H1 (cell line): ENCODE results near the gene HMCN2. TPM values are rescaled to one million over a fixed set of nuclear protein-coding genes. Genes with fewer than 3 reads are reported as not detected.
A peak's percentile ranks its signal among the peaks of the same experiment; 100 is the strongest.

Experiments used
- CTCF ChIA-PET: fragments of 300-600 bp; sonication (Branson Sonifier 250); formaldehyde crosslinking; loops from one replicate; lab custom pipeline; 2021; ENCODE audit not compliant: partially characterized antibody; lab: Charles Lee
- POLR2A ChIA-PET: fragments of 300-600 bp; sonication (Branson Sonifier 250); formaldehyde crosslinking; loops from one replicate; lab custom pipeline; 2021; ENCODE audit warnings: inconsistent platforms; ENCODE audit not compliant: partially characterized antibody; lab: Charles Lee
- DNase-seq, 2 experiments: peaks; one replicate each; pipeline versions ENCODE4 v3.0.0 to v3.0.0-alpha.2; 2010 to 2022; ENCODE audit warnings: low spot score in 2 of 2, low read depth in 1 of 2, mixed read lengths in 1 of 2
- FAIRE-seq: peaks from 2 replicates; lab custom pipeline; 2011; peaks lifted over from hg19 to GRCh38; lab: Jason Lieb, UNC
- H2AFZ ChIP-seq: 2 replicates; pipeline ENCODE4 v1.8.1; 2012; ENCODE audit warnings: low read length, inconsistent platforms
- H2AK5ac ChIP-seq: 2 replicates; pipeline ENCODE4 v1.6.1; 2013; ENCODE audit warnings: low read depth, low read length
- H2BK120ac ChIP-seq: replicated peaks from 2 replicates; pipeline ENCODE3; 2013; ENCODE audit warnings: low read depth, low read length, inconsistent platforms
- H2BK12ac ChIP-seq: 2 replicates; pipeline ENCODE4 v1.6.1; 2013; ENCODE audit warnings: low read depth, low read length
- H2BK15ac ChIP-seq: 2 replicates; pipeline ENCODE4 v1.6.1; 2013; ENCODE audit warnings: low read length
- H2BK20ac ChIP-seq: 2 replicates; pipeline ENCODE4 v1.6.1; 2013; ENCODE audit warnings: low read length
- H2BK5ac ChIP-seq: 2 replicates; pipeline ENCODE4 v1.6.1; 2013; ENCODE audit warnings: low read depth, low read length
- H3K14ac ChIP-seq: 2 replicates; pipeline ENCODE4 v1.6.1; 2013; ENCODE audit warnings: inconsistent platforms; ENCODE audit not compliant: insufficient read length
- H3K18ac ChIP-seq: 2 replicates; pipeline ENCODE4 v1.6.1; 2013; ENCODE audit warnings: low read length; ENCODE audit errors: extremely low read depth
- H3K23ac ChIP-seq: 2 replicates; pipeline ENCODE4 v1.6.1; 2013; ENCODE audit warnings: inconsistent platforms; ENCODE audit not compliant: insufficient read length
- H3K23me2 ChIP-seq: 2 replicates; pipeline ENCODE4 v1.6.1; 2013; ENCODE audit warnings: low read depth, low read length
- H3K27ac ChIP-seq: 2 replicates; pipeline ENCODE4 v1.6.1; 2011; ENCODE audit warnings: low read depth, low read length, inconsistent platforms
- H3K27me3 ChIP-seq, 4 experiments: replicated peaks in 1 of 4; 1 replicate in 1 of 4; 2 replicates in 3 of 4; pipeline versions ENCODE4 v1.6.1 to v1.8.1; 2011 to 2013; ENCODE audit warnings: low read length in 3 of 4, mild to moderate bottlenecking in 3 of 4, inconsistent platforms in 2 of 4, mixed read lengths in 2 of 4, moderate library complexity in 1 of 4; ENCODE audit not compliant: control insufficient read depth in 3 of 4, insufficient read depth in 3 of 4; ENCODE audit errors: extremely low read depth in 1 of 4
- H3K36me3 ChIP-seq, 4 experiments: 2 replicates each; pipeline versions ENCODE4 v1.6.1 to v1.8.1; 2011 to 2013; ENCODE audit warnings: mild to moderate bottlenecking in 4 of 4, low read length in 3 of 4, moderate library complexity in 2 of 4, control low read depth in 1 of 4, inconsistent platforms in 1 of 4; ENCODE audit not compliant: insufficient read depth in 4 of 4, control insufficient read depth in 2 of 4
- H3K4ac ChIP-seq: replicated peaks from 2 replicates; pipeline ENCODE3; 2013; ENCODE audit warnings: low read length, low read depth, mixed read lengths, inconsistent platforms; ENCODE audit not compliant: insufficient read length
- H3K4me1 ChIP-seq, 4 experiments: replicated peaks in 1 of 4; 1 replicate in 1 of 4; 2 replicates in 3 of 4; pipeline versions ENCODE4 v1.6.1 to v1.8.1; 2011 to 2013; ENCODE audit warnings: low read length in 3 of 4, inconsistent platforms in 2 of 4, mixed read lengths in 1 of 4; ENCODE audit not compliant: insufficient read depth in 4 of 4, control insufficient read depth in 3 of 4
- H3K4me2 ChIP-seq, 2 experiments: 2 replicates each; pipeline versions ENCODE4 v1.6.1 to v1.8.1; 2011 to 2013; ENCODE audit warnings: low read depth in 2 of 2, low read length in 2 of 2, control low read depth in 1 of 2, inconsistent platforms in 1 of 2, mild to moderate bottlenecking in 1 of 2; ENCODE audit not compliant: insufficient read depth in 1 of 2
- H3K4me3 ChIP-seq, 4 experiments: fragments of 200-600, 300-600 bp in 1 of 4; sonication (generic), shearing (Covaris generic), sonication (Bioruptor Twin) in 1 of 4; 2 replicates each; pipeline versions ENCODE4 v1.5.1 to v1.8.1; 2011 to 2016; ENCODE audit warnings: low read length in 4 of 4, low read depth in 3 of 4, control low read depth in 2 of 4, inconsistent platforms in 2 of 4, mild to moderate bottlenecking in 2 of 4, mixed read lengths in 1 of 4, moderate library complexity in 1 of 4; ENCODE audit not compliant: insufficient read depth in 2 of 4; ENCODE audit errors: extremely low read depth in 1 of 4
- H3K56ac ChIP-seq: replicated peaks from 2 replicates; pipeline ENCODE3; 2013; ENCODE audit warnings: low read depth, mild to moderate bottlenecking, mixed read lengths, low read length, inconsistent platforms; ENCODE audit not compliant: insufficient read length
- H3K79me1 ChIP-seq: 2 replicates; pipeline ENCODE4 v1.6.1; 2013; ENCODE audit warnings: low read depth, low read length, control low read depth
- H3K79me2 ChIP-seq, 2 experiments: 2 replicates each; pipeline versions ENCODE4 v1.6.1 to v1.8.1; 2012 to 2013; ENCODE audit warnings: low read length in 2 of 2, mild to moderate bottlenecking in 2 of 2, inconsistent platforms in 1 of 2; ENCODE audit not compliant: insufficient read depth in 2 of 2, control insufficient read depth in 1 of 2
- H3K9ac ChIP-seq, 4 experiments: replicated peaks in 1 of 4; 1 replicate in 1 of 4; 2 replicates in 3 of 4; pipeline versions ENCODE4 v1.6.1 to v1.8.1; 2011 to 2013; ENCODE audit warnings: low read depth in 3 of 4, low read length in 3 of 4, control low read depth in 2 of 4, mild to moderate bottlenecking in 2 of 4, moderate library complexity in 2 of 4, inconsistent platforms in 1 of 4; ENCODE audit errors: extremely low read depth in 1 of 4
- H3K9me3 ChIP-seq, 2 experiments: 2 replicates each; pipeline versions ENCODE4 v1.6.1 to v1.8.1; 2012 to 2013; ENCODE audit warnings: mild to moderate bottlenecking in 2 of 2, moderate library complexity in 2 of 2, control low read depth in 1 of 2, inconsistent platforms in 1 of 2, low read depth in 1 of 2, low read length in 1 of 2, mixed read lengths in 1 of 2; ENCODE audit not compliant: insufficient read depth in 2 of 2
- H4K20me1 ChIP-seq, 2 experiments: replicated peaks in 1 of 2; 2 replicates each; pipeline versions ENCODE3 to v1.8.1; 2011 to 2013; ENCODE audit warnings: inconsistent platforms in 2 of 2, low read length in 2 of 2, mild to moderate bottlenecking in 1 of 2; ENCODE audit not compliant: insufficient read depth in 2 of 2, control insufficient read depth in 1 of 2
- H4K5ac ChIP-seq: 2 replicates; pipeline ENCODE4 v1.6.1; 2013; ENCODE audit warnings: low read length, low read depth, mixed read lengths, inconsistent platforms; ENCODE audit not compliant: insufficient read length
- H4K8ac ChIP-seq: 2 replicates; pipeline ENCODE4 v1.8.0; 2013; ENCODE audit warnings: mild to moderate bottlenecking, moderate library complexity, low read length, inconsistent platforms; ENCODE audit not compliant: insufficient read depth; ENCODE audit errors: extremely low read depth
- H4K91ac ChIP-seq: replicated peaks from 2 replicates; pipeline ENCODE3; 2013; ENCODE audit warnings: low read length, mixed read lengths, inconsistent platforms; ENCODE audit not compliant: insufficient read length
- ASH2L ChIP-seq: fragments of 200-600, 300-600 bp; sonication (generic); IDR thresholded peaks from one replicate; pipeline ENCODE4 v1.7.1; 2017; ENCODE audit warnings: low read length
- BRCA1 ChIP-seq: IDR thresholded peaks from 2 replicates; pipeline ENCODE4 v1.6.1; 2012; ENCODE audit warnings: low read depth, low read length, improper control_type of control experiment
- CTCF ChIP-seq, 3 experiments: IDR thresholded peaks; 1 replicate in 2 of 3; 2 replicates in 1 of 3; pipeline versions ENCODE4 v1.5.1 to v1.6.1; 2011; ENCODE audit warnings: low read length in 3 of 3, mild to moderate bottlenecking in 3 of 3, inconsistent platforms in 2 of 3, low read depth in 1 of 3, moderate library complexity in 1 of 3; ENCODE audit not compliant: insufficient read depth in 1 of 3; ENCODE audit errors: control extremely low read depth in 1 of 3
- EP300 ChIP-seq, 2 experiments: IDR thresholded peaks; 1 replicate in 1 of 2; 2 replicates in 1 of 2; pipeline ENCODE4 v1.6.1; 2011 to 2012; ENCODE audit warnings: low read depth in 2 of 2, low read length in 2 of 2, mild to moderate bottlenecking in 2 of 2, borderline replicate concordance in 1 of 2, inconsistent platforms in 1 of 2, moderate library complexity in 1 of 2
- NANOG ChIP-seq: IDR thresholded peaks from 2 replicates; pipeline ENCODE4 v1.6.1; 2011; ENCODE audit warnings: low read length, low read depth, mild to moderate bottlenecking, inconsistent platforms; ENCODE audit not compliant: insufficient read depth, poor library complexity, severe bottlenecking
- NRF1 ChIP-seq: IDR thresholded peaks from 2 replicates; pipeline ENCODE4 v1.6.1; 2011; ENCODE audit warnings: mild to moderate bottlenecking, low read depth, low read length, improper control_type of control experiment
- RNF2 ChIP-seq: fragments of 200-900, 300-1000 bp; sonication (generic); IDR thresholded peaks from 2 replicates; pipeline ENCODE4 v1.7.1; 2016; ENCODE audit warnings: borderline replicate concordance, low read depth, mild to moderate bottlenecking, antibody characterized with exemption, low read length; ENCODE audit not compliant: poor library complexity, severe bottlenecking; ENCODE audit errors: missing control alignments
- TBP ChIP-seq: IDR thresholded peaks from 2 replicates; pipeline ENCODE4 v1.6.1; 2011; ENCODE audit warnings: low read depth, low read length, improper control_type of control experiment
- WGBS, 2 experiments: shearing (Covaris generic) in 1 of 2; methylation state at CpG; one replicate each; pipeline versions ENCODE4 v1.1.6 to v1.1.7; 2013 to 2015; ENCODE audit warnings: low lambda C conversion rate in 2 of 2, mixed read lengths in 2 of 2, inconsistent platforms in 1 of 2, low coverage in 1 of 2, missing lambda C conversion rate in 1 of 2; ENCODE audit not compliant: insufficient replicate concordance in 2 of 2, insufficient coverage in 1 of 2, insufficient read length in 1 of 2; ENCODE audit errors: extremely low coverage in 1 of 2, missing lambda C conversion rate in 1 of 2; 5-methylcytosine and 5-hydroxymethylcytosine counted together
- polyA plus RNA-seq, 7 experiments: library from polyadenylated mRNA; depleted of rRNA in 3 of 7; stranded (reverse) in 5 of 7; unstranded in 2 of 7; fragments of >200 nt in 5 of 7; fragments of 200-250 nt in 2 of 7; gene quantifications; 1 replicate in 5 of 7; 2 replicates in 1 of 7; 4 replicates in 1 of 7; pipeline versions ENCODE4 v1.2.1 to v1.2.3, GENCODE V29; 2011 to 2013; ENCODE audit warnings: missing spikeins in 2 of 7, mixed read lengths in 2 of 7
- total RNA-seq: library from RNA; stranded (reverse); fragmentation: NEBNext Ultra II Directional; extraction: Animal tissue kit (Norgen Biotek cat#: 25700); gene quantifications from 2 replicates; pipeline ENCODE4 v1.2.1, GENCODE V29; 2021

HMCN2 gene
- total and polyA plus RNA-seq, 2 of the 8 experiments (the other 6 are each of a cell fraction or from before 2014, with no cell fraction given), result 5.0 to 9.1 TPM

DNA sequence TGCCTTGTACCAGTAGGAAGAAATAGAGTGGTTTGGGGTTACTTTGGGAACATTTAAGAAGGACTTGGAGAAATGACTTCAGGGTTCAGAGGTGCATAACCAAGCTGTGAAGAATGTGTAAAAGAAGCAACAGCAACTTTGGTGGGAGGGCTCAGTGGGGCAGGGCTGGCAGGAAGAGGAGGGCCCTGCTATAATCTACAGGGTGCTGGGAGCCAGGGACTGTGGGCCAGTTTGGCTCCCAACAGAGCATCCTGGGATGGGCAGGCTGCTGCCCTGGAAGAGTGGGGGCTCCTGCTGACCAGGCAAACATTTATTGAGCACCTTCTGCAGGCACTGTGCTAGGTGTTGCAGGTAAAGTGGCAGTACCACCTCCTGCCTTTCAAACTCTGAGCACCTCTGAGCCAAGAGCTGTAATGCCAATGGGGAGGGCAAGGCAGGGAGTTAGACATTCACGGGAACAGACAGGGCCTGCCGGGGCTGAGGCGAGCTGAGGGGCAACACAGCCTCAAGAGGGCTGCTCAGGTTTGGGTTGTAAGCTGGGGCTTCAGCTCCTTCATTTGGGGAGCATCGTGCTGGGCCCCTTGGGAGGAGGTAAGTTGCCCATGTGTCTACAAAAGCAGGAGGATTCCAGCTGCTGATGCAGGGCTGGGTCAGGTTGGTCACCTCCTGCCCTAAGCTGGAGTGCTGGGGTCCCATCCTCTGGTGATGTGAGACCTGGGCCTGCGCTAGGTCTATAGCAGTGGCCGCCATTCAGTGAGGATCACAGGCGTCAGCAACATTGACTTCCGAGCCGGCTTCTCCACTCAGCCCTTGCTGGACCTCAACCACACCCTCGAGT, 30.6 kb downstream of the HMCN2 start:
- no peaks in the 10 kb centered on the region for H3K9me3 ChIP-seq
- H3K4me3 ChIP-seq, result no peak overlapping the region
- H3K79me2 ChIP-seq, result no peaks in the 10 kb centered on the region
- no peak overlapping the region for H2BK12ac ChIP-seq
- no peak overlapping the region for H4K8ac ChIP-seq
- peak overlapping the region; percentile 45; the same call in 1 of the 2 replicates for H2BK5ac ChIP-seq
- H3K4me1 ChIP-seq, result peaks cover 0 to 7% (median 2%) of the 10 kb centered on the region in 4 experiments; a peak in 5 of 7 replicates
- no peaks in the 10 kb centered on the region for H3K79me1 ChIP-seq
- H3K4ac ChIP-seq, result no peak overlapping the region
- DNase-seq (no peak), FAIRE-seq (no peak)
- no peak overlapping the region for H2AK5ac ChIP-seq
- H4K20me1 ChIP-seq, result no peaks in the 10 kb centered on the region
- H3K23me2 ChIP-seq, result peaks cover 10% of the 10 kb centered on the region; the same call in 1 of the 2 replicates
- H3K18ac ChIP-seq, result no peak overlapping the region
- no peaks in the 10 kb centered on the region for H3K27me3 ChIP-seq
- H4K5ac ChIP-seq, result no peak overlapping the region
- no peak overlapping the region for H2BK20ac ChIP-seq
- ChIA-PET POLR2A (interaction anchor here (0.9 to 1.1 kb wide), 3 partner anchors 15 to 28 kb away, joined by 3 to 4 read pairs (median 3); no protein-coding TSS in a partner anchor), CTCF (interaction anchor here (1.2 to 3.6 kb wide), 4 partner anchors 8 to 53 kb away, joined by 4 to 12 read pairs (median 4); no protein-coding TSS in a partner anchor)
- no peak overlapping the region for H3K4me2 ChIP-seq
- H3K9ac ChIP-seq, result no peak overlapping the region
- H4K91ac ChIP-seq, result no peak overlapping the region
- H3K36me3 ChIP-seq, result peaks cover 0 to 13% (median 3%) of the 10 kb centered on the region in 4 experiments; a peak in 4 of 8 replicates
- H3K14ac ChIP-seq, result no peak overlapping the region
- no peak overlapping the region for H3K23ac ChIP-seq
- no peak overlapping the region for H3K56ac ChIP-seq
- WGBS, 2 experiments, result 86% methylated on average over 10 of the region's 10 CpGs; no CpG with 5 or more reads in 1 of the 2 experiments
- no peak overlapping the region for H2AFZ ChIP-seq
- H3K27ac ChIP-seq, result no peak overlapping the region
- H2BK120ac ChIP-seq, result no peak overlapping the region
- H2BK15ac ChIP-seq, result no peak overlapping the region
- TF ChIP-seq ASH2L, result no peak
- TF ChIP-seq NANOG, result no peak
- TF ChIP-seq EP300 (IDR thresholded peaks at IDR 0.05; ENCODE audit: borderline replicate concordance in 1 of 2, low read depth in 2 of 2, low read length in 2 of 2), result no peak
- TF ChIP-seq RNF2, result no peak
- TF ChIP-seq BRCA1, result no peak
- no peak for TF ChIP-seq NRF1
- no peak for TF ChIP-seq CTCF (IDR thresholded peaks at IDR 0.05; ENCODE audit: control extremely low read depth in 1 of 3, insufficient read depth in 1 of 3, low read depth in 1 of 3, low read length in 3 of 3)
- TF ChIP-seq TBP, result no peak
